Measurements from ENCODE around the gene MGAT5B. TPM values are rescaled to one million over a fixed set of nuclear protein-coding genes. Genes with fewer than 3 reads are reported as not detected.

MGAT5B gene
- total RNA-seq, 1 donor: 0.18 TPM

GRCh38 chr17:76986365-76986764 lies 118.2 kb downstream of the MGAT5B start:
- no peak for TF ChIP-seq CTCF (IDR thresholded peaks at IDR 0.05; ENCODE audit: insufficient read depth, low read length)
- DNase-seq (ENCODE audit: low read depth): no peak
- no peak overlapping the region for H3K4me3 ChIP-seq (ENCODE audit: low read depth, low read length)

- no peak for TF ChIP-seq CTCF (IDR thresholded peaks at IDR 0.05; ENCODE audit: insufficient read depth, low read length)
- no peak overlapping the region for H3K4me3 ChIP-seq (ENCODE audit: low read depth, low read length)
- DNase-seq (ENCODE audit: low read depth): no peak
Observed at GRCh38 chr17:76987486-76988093, 119.4 kb downstream of the MGAT5B start.

GRCh38 chr17:76988796-76989195 lies 120.6 kb downstream of the MGAT5B start:
- TF ChIP-seq CTCF (IDR thresholded peaks at IDR 0.05; ENCODE audit: insufficient read depth, low read length): no peak
- DNase-seq (ENCODE audit: low read depth): no peak
- H3K4me3 ChIP-seq (ENCODE audit: low read depth, low read length): no peak overlapping the region

- H3K4me3 ChIP-seq (ENCODE audit: low read depth, low read length): no peak overlapping the region
- no peak for TF ChIP-seq CTCF (IDR thresholded peaks at IDR 0.05; ENCODE audit: insufficient read depth, low read length)
- DNase-seq (ENCODE audit: low read depth): no peak
Observed at GRCh38 chr17:76989519-76989918, 121.3 kb downstream of the MGAT5B start.

GRCh38 chr17:76992891-76993290 lies 124.7 kb downstream of the MGAT5B start:
- no peak overlapping the region for H3K4me3 ChIP-seq (ENCODE audit: low read depth, low read length)
- TF ChIP-seq CTCF (IDR thresholded peaks at IDR 0.05; ENCODE audit: insufficient read depth, low read length): no peak
- no peak for DNase-seq (ENCODE audit: low read depth)

- no peak overlapping the region for H3K4me3 ChIP-seq (ENCODE audit: low read depth, low read length)
- DNase-seq (ENCODE audit: low read depth): no peak
- no peak for TF ChIP-seq CTCF (IDR thresholded peaks at IDR 0.05; ENCODE audit: insufficient read depth, low read length)
Observed at GRCh38 chr17:76993651-76994050, 125.4 kb downstream of the MGAT5B start.

- no peak for TF ChIP-seq CTCF (IDR thresholded peaks at IDR 0.05; ENCODE audit: insufficient read depth, low read length)
- DNase-seq (ENCODE audit: low read depth): no peak
- no peak overlapping the region for H3K4me3 ChIP-seq (ENCODE audit: low read depth, low read length)
Observed at GRCh38 chr17:76994237-76994637, 126.0 kb downstream of the MGAT5B start.

Data from fibroblast of the aortic adventitia (primary cell).